GM04504 (cell line): ENCODE results near the gene MROH2B.

Source experiments
- DNase-seq: peaks from one replicate; pipeline ENCODE4 v3.0.0-alpha.2; 2012; ENCODE audit warnings: low read depth

Gene MROH2B

DNA sequence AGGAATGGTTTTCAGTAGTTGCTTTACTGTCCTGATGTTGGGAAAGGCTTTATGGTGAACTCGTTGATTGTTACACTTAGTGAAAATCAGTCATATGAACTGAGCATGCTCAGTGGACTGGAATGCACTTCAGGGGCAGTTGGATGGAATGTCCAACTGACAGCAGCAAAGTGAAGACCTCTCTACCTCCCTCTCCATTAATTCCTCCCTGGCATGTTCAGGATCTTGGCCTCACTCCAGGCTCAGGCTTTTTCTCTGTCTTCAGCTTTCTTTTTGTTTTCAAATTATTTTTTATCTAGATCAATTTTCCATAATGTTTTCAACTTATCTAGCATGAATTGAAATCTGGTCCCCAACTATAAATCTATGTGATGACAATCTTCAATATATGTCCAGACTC, at the start of gene MROH2B:
Gene MROH2B (minus strand): TSS at position 101 of the 400 bp plus-strand sequence. CDS start 490 bp downstream, outside the sequence.
- no peak for DNase-seq

GRCh38 chr5:41120600-41120999, 49.5 kb upstream of the MROH2B start:
- DNase-seq, result no peak

GRCh38 chr5:41118177-41118576, 47.0 kb upstream of the MROH2B start:
- DNase-seq, result no peak

DNA sequence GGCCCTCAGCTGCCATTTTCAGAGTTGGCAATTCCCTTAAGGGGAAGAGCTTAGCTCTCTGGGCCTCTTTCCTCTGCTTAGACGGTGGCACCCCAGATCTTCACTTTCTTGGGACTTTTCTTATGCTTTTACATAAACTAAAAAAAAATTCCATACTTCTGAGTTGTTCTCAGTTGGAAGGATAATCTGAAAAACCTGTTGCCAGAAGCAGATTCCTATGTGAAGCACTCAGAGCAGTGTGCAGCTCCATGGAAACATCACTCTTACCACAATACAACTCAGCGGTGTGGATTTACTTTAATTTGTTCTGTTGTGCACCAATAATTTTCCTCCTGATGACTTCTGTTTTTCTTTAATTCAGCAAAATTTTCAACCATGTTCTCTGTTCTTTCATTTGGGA, 44.1 kb upstream of the MROH2B start:
- DNase-seq, result no peak

DNA sequence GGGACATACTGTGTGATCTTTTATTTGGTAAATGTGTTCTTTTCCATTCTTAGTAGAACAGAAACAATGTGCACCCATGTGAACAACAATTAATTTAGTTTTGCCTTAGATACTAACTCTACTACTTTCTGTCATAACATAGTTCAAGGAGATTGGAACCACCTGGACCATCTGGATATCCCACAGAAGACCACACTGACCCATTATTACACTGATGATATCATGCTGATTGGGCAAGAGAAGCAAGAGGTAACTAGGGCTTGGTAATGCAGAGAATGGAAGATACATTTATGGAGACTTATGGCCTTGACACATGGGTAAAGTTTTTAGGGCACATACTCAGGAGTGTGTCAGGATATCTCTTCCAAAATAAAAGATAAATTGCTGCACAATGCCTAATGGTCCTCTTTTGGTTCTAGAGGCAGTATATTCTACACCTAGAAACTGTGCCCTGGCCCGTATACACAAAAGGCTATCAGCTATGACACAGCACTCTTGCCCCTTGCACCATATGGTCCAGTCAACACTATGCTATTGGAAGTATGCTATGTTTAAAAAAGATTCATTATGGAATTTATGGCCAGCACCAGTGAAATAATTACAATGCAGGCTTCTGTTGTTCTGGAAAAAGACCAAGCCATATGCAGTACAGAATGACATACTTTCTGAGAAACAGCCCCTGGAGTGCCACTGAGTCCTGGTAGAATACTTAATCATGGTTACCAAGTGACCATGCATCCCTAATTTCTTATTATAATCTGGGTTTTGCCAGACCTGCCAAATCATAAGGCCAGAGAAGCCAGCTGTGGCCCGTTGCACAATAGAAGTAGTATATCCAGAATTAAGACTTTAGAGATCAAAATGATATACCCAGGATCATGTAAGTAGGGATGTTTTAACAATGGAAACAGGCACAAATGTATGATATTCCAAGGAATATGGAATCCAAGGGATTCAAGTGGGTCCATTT, 41.6 kb upstream of the MROH2B start:
- DNase-seq, result no peak

DNA sequence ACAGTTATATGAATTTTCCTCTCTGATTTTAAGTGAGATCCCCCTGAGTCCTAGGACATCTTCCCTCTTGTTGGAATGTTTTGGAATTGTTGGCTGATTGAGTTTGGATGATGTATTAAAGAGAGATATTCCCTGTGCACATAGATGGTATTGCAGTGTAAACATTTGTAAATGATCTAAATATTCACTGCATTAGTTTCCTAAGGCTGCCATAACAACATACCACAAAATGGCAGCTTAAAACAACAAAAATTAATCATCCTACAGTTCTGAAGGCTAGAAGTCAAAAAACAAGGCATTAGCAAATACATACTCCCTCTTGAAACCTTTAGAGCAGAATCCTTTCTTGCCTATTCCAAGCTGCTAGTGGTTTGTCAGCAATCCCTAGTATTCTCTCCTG, 38.0 kb upstream of the MROH2B start:
- no peak for DNase-seq

DNA sequence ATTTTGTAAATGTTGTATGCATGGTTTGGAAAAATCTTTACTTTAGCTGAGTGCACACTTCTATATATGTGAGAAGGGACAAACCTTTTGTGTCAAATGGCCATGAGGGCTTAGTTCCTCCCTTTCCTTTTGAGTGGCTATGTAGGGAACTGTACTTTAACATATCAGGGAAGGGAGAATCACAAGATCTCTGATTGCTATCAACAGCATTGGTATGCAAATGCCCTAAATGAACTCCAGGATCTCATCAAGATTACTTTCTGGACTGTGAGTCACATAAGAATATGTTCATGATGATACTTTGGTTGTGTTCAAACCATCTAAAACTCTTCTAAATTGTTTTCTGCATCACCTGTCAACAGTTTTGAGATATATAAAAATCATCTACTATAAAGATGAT, 31.2 kb upstream of the MROH2B start:
- DNase-seq, result no peak

- DNase-seq, result no peak
Observed at GRCh38 chr5:41097642-41098041, 26.5 kb upstream of the MROH2B start.

- DNase-seq, result no peak
Observed at GRCh38 chr5:41095324-41096101, 24.4 kb upstream of the MROH2B start.

GRCh38 chr5:41094871-41095270, 23.7 kb upstream of the MROH2B start:
- DNase-seq, result no peak

DNA sequence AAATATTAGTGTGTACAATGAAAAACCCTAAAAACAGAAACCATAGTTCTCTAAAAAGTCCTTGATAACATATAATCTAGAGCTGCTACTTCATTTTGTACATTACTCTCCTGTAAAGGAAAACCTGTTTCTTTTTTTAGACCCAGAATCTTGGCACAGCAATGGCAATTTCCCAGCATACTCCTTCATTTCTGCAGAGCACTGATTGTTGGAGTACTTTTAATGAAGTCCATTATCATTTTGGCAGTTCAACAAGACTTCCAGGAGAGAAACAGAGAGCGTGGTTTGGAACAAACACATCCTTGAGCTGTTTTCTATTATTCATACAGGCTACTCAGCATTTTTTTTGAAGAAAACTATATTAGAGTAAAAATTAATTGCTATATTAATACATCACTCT, 22.7 kb upstream of the MROH2B start:
- DNase-seq, result no peak

DNA sequence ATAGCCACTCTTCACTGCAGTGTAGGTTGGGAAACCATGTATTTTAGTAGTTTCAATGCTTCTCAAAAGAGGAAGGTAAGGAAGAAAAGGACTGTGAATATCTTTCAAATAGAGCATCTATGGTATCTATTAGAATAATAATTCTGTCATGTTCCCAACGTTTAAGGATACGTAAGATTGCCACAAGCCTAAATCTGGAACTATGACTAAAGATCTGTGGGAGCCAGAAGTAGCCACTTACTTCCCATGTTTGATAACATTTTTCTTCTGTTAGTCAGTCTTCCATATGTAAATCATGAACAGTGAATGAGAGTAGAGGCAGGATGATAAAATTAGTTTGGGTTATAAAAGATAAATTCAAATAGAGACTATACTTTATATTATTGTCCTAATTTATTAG, 16.3 kb upstream of the MROH2B start:
- DNase-seq, result no peak

DNA sequence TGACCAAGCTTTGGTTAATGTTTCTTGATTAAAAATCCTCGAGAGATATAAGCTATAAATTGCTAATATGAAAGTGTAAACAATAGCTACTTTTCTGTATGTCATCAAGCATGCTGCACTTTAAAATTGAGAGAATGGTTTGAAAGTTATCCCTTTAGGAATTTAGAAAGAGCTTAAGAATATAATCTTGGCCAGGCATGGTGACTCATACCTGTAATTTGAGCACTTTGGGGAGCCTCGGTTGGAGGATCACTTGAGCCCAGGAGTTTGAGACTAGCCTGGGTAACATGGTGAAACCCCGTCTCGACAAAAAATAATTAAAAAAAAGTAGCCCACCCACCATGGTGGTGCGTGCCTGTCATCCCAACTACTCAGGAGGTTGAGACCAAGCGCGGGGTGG, 12.2 kb upstream of the MROH2B start:
- no peak for DNase-seq

DNA sequence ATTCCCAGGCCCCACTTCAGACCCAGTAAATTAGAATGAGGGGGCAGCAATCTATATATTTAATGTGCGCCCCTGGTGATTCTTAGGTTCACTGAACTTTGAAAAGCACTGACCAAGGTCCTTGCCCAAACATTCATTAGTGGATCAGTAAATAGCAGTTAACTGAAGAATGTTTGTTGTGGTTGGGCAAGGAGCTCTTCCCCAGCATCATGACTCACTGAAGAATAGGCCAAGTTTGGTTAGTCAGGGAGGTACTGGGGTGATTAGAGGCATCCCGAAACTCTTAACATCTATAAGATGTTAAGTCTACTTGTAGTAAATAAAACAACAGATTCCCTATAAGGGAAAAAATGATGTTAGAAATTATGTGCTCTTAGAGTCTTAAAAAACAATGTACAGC, 833 bp upstream of the MROH2B start:
- DNase-seq, result no peak

DNA sequence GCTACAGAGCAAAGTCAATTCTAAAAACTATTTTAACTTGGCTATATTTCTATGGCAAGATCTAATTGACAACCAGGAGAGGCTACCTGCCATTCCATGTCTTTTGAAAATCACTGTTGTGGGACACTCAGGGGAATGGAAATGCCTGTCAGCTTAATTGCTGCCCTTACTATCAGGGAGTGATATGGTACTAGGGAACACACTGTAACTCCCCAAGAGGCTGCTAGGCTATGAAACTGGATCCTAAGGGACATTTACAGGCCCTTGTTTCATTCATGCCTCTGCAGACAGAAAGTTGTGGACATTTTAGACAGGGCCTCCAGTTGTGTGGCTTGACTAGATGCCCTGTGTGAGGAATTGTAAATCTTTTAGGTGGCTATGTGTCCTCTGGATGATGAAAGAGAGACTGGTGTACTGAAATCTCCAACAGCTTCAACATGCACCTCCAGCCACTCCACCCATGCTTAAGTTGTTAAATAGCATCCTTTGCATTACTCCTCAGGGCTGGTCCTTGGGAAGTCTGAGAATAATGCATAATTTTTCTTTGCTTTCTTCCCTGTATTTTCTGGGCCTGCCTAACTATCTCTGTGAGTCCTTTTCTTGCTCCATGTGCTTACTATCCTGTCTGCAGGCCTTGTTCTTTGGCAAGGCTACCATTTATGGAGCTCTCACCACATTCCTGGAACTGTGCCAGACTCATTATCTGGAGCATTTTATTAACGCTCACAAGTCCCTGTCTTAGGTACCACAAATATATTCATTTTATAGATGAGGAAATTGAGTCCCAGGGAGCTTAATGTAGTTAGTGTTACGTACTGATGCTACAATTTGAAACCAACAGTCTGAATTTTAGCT, 3.2 kb downstream of the MROH2B start:
- no peak for DNase-seq

DNA sequence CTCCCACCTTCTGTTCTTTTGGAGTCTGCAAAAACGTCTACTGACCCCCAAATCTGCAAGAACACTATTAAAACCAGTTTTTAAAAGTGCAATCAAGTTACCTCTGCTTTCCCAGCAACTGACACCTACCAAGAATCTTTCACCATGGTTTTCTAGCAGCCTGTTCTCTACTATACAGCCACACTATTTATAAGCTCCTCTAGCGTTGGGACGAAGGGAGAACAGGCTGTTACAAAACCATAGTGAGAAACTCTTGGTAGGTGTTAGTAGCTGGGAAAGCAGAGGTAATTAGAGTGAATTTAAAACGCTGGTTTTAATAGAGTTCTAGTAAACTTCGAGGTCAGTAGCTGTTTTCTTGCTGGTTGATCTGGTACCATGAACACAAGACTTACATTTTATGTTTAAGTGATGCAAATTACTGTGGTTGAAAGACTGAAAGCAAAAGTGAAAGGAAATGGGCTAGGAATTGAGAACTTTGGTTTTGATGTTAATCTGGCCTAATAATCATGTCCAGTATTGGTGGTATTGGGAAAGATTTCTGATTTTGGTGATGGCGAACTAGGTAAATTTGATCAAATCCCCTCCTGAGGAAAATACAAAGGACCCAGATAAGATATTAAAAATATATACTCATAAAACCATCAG, 5.3 kb downstream of the MROH2B start:
- DNase-seq, result no peak

DNA sequence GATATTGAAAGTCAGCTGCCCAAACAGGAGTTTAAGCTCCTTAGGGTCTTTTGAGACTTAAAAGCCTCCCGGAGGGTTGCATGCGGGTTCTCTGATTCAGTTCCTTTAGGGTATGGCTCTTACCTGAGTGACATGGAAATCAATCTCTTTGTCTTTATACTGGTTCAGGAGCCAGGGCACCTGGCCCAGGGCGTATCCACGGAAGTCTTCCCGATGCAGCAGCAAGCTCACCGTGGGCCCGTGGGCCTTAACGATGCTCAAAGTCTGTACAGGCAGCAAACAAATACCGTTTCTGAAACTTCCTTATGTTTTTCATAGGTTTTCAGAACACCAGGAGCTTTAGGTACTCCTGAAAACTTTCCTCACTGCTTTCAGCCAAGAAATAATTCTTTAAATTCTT, 13.2 kb downstream of the MROH2B start:
- DNase-seq, result no peak

DNA sequence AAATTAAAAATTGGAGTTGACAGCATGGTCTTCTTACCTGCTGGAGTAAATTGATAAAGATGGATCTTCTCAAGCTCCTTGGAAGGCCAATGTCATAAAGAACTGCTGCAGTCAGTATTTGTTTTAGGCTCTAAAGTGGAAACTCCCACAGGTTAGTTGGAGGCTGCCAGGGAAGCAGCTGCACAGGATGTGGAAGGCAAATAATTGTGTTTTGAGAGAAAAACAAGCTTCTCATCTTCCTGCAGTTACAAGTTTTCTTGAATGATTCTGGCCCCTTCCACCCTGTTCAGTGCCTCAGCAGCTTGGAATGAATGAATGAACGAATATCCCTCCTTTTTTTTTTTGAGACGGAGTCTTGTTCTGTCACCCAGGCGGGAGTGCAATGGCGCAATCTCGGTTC, 13.9 kb downstream of the MROH2B start:
- no peak for DNase-seq

DNA sequence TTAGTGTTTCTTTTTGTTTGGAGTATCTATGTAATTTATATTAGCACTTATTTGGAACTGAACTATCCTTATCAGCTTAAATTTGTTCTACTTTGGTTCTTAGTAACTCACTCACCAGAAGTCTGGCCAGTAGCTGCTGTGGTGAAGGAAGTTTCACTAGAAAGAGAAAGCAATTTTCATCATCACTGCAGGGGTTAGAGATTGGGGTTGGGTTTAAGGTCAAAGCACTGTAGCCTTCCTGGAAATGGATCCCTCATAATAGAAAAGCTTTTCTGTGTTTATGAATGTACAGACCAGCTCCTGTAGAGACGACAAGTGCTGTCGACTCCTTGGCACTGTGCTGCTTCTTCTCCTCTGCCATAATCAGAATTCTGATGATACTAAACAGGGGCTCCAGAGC, 22.2 kb downstream of the MROH2B start:
- no peak for DNase-seq

DNA sequence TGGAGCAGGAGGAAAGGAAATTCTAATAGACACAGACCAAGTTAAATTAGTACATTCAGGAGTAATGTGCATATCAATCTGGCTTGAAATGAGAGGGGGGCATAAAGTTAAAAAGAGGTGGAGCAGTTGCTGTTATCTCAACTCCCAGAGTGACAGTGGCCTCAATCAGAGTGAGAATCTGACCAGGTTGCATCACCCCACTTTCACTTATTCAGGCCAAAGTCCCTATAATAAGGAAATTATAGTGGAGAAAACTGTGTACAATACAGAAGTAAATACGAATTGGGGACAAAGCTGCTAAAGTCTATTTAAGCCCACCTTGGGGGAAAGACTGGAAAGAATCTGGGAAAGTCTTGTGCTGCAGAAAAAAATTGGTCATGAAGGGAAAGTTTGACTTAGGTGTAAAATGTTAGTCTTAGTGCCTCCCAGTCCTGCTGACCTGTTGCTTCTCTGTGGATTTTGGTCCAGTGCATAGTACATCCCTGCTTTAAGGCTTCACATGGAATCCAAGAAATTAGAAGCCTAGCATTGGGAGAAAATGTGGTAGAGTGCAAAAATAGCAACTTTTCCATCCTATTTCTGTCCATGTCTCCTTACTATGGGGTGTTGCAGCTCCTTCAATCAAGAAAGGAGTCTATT, 27.9 kb downstream of the MROH2B start:
- no peak for DNase-seq

DNA sequence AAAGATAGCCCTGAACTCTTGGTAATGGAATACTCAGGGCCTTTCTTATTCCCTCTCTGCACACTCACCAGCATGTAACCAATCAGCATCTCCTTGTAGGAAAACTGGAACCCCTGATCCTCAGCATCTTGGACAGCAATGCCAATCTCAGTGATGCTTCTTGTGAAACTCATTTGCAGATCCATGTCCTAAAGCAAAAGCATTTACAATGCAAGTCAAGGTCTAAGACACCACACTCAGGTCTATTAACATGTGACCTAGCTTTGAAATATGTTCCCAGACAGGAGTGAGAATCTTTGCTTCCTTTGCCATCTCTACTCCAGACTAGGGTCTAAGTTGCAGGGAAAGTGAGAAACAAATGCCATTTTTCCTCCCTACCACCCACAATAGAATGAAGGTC, 38.2 kb downstream of the MROH2B start:
- no peak for DNase-seq
